Progenitor cell of endocrine pancreas (in vitro differentiated cells): ENCODE results near the gene ITSN2. TPM values are rescaled to one million over a fixed set of nuclear protein-coding genes. Genes with fewer than 3 reads are reported as not detected.

Experiments used
- DNase-seq: peaks from one replicate; pipeline ENCODE4 v3.0.0; 2021; ENCODE audit warnings: low spot score; ENCODE audit not compliant: unreplicated experiment
- H3K27ac Mint-ChIP-seq: 2 replicates; pipeline ENCODE4 v1.8.0; 2021; ENCODE audit warnings: mild to moderate bottlenecking, moderate library complexity, mixed read lengths
- H3K27me3 Mint-ChIP-seq: 2 replicates; pipeline ENCODE4 v1.8.0; 2021; ENCODE audit warnings: mixed read lengths
- H3K36me3 Mint-ChIP-seq: 2 replicates; pipeline ENCODE4 v1.8.0; 2022; ENCODE audit warnings: mixed read lengths; ENCODE audit not compliant: insufficient read depth
- H3K4me1 Mint-ChIP-seq: 2 replicates; pipeline ENCODE4 v1.8.0; 2021; ENCODE audit warnings: low read depth, mixed read lengths
- H3K4me3 Mint-ChIP-seq: 2 replicates; pipeline ENCODE4 v1.8.0; 2021; ENCODE audit warnings: low read depth, mild to moderate bottlenecking, moderate library complexity, mixed read lengths
- H3K9me3 Mint-ChIP-seq: 2 replicates; pipeline ENCODE4 v1.8.0; 2021; ENCODE audit warnings: low read depth, mixed read lengths
- total RNA-seq: library from RNA; stranded (reverse); gene quantifications from 2 replicates; pipeline ENCODE4 v1.2.1, GENCODE V29; 2021
- TF ChIP-seq, protein P1 (sequence below): fragments of 200-600 bp; sonication (generic); IDR thresholded peaks from one replicate; pipeline ENCODE4 v1.5.0; 2021; ENCODE audit warnings: antibody characterized with exemption, mild to moderate bottlenecking; ENCODE audit not compliant: unreplicated experiment

Gene ITSN2
- total RNA-seq, 1 donor from 2014 or later: 26.7 TPM

DNA sequence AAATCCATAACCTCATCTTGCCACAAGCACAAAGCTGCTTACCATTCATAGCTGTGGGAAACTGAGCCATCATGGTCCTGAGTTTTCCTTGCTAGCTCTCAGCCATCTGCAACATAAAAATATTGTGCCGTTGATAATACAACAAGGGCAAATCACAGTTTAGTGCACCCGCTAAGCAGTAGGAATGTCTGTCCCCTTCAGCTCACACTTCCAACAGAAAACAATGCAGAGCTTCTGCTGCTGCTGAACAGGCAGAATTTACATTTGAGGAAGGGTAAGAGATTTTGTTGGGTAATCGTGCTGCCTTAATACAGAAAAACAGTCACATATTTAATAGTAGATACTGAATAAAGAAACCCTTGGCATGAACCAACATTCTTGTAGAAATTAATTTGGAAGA lies 32.3 kb downstream of the ITSN2 start:
- H3K9me3 Mint-ChIP-seq: no peaks in the 10 kb centered on the region
- no peaks in the 10 kb centered on the region for H3K27me3 Mint-ChIP-seq
- peaks cover 5% of the 10 kb centered on the region for H3K4me1 Mint-ChIP-seq
- DNase-seq: no peak
- peaks cover 2% of the 10 kb centered on the region for H3K36me3 Mint-ChIP-seq
- no peak overlapping the region for H3K4me3 Mint-ChIP-seq
- H3K27ac Mint-ChIP-seq: no peak overlapping the region
- TF ChIP-seq, protein P1, sequence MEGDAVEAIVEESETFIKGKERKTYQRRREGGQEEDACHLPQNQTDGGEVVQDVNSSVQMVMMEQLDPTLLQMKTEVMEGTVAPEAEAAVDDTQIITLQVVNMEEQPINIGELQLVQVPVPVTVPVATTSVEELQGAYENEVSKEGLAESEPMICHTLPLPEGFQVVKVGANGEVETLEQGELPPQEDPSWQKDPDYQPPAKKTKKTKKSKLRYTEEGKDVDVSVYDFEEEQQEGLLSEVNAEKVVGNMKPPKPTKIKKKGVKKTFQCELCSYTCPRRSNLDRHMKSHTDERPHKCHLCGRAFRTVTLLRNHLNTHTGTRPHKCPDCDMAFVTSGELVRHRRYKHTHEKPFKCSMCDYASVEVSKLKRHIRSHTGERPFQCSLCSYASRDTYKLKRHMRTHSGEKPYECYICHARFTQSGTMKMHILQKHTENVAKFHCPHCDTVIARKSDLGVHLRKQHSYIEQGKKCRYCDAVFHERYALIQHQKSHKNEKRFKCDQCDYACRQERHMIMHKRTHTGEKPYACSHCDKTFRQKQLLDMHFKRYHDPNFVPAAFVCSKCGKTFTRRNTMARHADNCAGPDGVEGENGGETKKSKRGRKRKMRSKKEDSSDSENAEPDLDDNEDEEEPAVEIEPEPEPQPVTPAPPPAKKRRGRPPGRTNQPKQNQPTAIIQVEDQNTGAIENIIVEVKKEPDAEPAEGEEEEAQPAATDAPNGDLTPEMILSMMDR: no peak

GRCh38 chr2:24317491-24317920 lies 42.8 kb downstream of the ITSN2 start:
- DNase-seq: no peak
- H3K4me1 Mint-ChIP-seq: no peaks in the 10 kb centered on the region
- no peaks in the 10 kb centered on the region for H3K27me3 Mint-ChIP-seq
- no peak overlapping the region for H3K4me3 Mint-ChIP-seq
- TF ChIP-seq, protein P1: no peak
- peaks cover 7% of the 10 kb centered on the region for H3K9me3 Mint-ChIP-seq
- peaks cover 12% of the 10 kb centered on the region for H3K36me3 Mint-ChIP-seq
- H3K27ac Mint-ChIP-seq: no peak overlapping the region

DNA sequence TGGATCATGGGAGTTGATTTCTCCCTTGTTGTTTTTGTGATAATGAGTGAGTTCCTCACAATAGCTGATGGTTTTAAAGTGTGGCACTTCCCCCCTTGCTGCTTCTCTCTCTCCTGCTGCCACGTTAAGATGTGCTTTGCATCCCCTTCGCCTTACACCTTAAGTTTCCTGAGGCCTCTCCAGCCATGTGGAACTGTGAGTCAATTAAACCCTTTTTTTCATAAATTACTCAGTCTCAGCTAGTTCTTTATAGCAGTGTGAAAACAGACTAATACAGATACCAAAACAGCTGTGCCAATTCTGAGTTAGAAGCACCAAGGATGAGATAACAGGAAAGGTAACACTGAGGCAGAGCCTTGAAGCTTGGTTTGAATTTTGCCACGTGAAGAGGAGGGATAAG lies 44.7 kb downstream of the ITSN2 start:
- TF ChIP-seq, protein P1: no peak
- Mint-ChIP-seq H3K27ac (no peak overlapping the region), H3K4me1 (no peaks in the 10 kb centered on the region), H3K27me3 (no peaks in the 10 kb centered on the region), H3K4me3 (no peak overlapping the region), H3K36me3 (peaks cover 12% of the 10 kb centered on the region), H3K9me3 (peaks cover 7% of the 10 kb centered on the region)
- DNase-seq: no peak

DNA sequence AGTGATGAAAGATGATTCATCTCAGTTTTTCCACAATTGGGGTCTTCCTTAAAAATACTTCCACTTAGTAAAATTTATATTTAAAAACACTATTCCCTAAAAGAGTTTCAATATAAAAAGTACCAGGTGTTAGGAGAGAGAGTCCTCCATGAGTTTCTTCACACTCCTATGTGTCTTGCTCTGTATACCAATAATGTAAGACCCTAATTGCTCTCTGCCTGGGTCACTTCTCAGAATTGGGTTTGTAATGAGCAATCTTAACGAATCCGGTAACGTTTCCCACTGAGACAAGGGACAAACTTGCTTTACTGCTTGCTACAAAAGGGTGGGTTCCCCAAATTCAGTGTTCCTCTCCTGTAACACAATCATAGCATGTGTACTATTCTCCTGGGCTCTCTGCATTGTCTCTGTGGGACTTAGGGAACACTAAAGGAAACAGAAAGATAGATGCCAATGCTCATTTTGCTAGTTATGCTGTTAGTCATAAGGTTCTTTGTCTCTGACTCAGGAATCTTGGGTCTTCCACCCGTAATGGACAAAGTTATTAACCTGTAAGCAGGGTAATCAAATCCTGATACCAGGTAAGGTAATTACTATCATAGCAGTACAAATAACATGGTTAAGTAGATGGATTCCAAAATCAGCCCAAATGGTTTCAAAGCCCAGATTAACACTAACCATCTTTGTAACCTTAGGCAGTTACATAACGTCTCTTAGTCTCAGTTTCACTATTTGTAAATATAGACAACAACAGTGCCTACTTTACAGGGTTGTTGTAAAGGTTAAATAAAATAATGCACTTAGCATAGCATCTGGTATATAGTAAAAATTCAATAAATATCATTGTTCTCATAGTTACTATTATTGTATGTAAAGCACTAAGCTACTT lies 46.3 kb downstream of the ITSN2 start:
- no peak overlapping the region for H3K27ac Mint-ChIP-seq
- H3K4me3 Mint-ChIP-seq: no peak overlapping the region
- peaks cover 12% of the 10 kb centered on the region for H3K36me3 Mint-ChIP-seq
- H3K9me3 Mint-ChIP-seq: peaks cover under 1% of the 10 kb centered on the region
- no peak for DNase-seq
- H3K4me1 Mint-ChIP-seq: no peaks in the 10 kb centered on the region
- H3K27me3 Mint-ChIP-seq: no peaks in the 10 kb centered on the region
- TF ChIP-seq, protein P1: no peak

- H3K4me1 Mint-ChIP-seq: no peaks in the 10 kb centered on the region
- no peak overlapping the region for H3K27ac Mint-ChIP-seq
- no peak for DNase-seq
- peaks cover 9% of the 10 kb centered on the region for H3K36me3 Mint-ChIP-seq
- TF ChIP-seq, protein P1: no peak
- H3K4me3 Mint-ChIP-seq: no peak overlapping the region
- no peaks in the 10 kb centered on the region for H3K9me3 Mint-ChIP-seq
- H3K27me3 Mint-ChIP-seq: no peaks in the 10 kb centered on the region
Measured at GRCh38 chr2:24307961-24308360, 52.4 kb downstream of the ITSN2 start.
